Left ventricle myocardium superior (tissue), 1 donor: ENCODE measurements around the gene WDR86. TPM values are rescaled to one million over a fixed set of nuclear protein-coding genes. Genes with fewer than 3 reads are reported as not detected.

Experiments used
- ATAC-seq: fragments of 200-7000 bp; cut with Tn5 transposase; one replicate; pipeline ENCODE4 v1.9.1; 2020; ENCODE audit warnings: mild to moderate bottlenecking, moderate library complexity
- DNase-seq: peaks from one replicate; pipeline ENCODE4 v3.0.0-alpha.2; 2020
- intact Hi-C: fragments of 100-400 bp; cut with micrococcal nuclease; formaldehyde crosslinking; loops from one replicate; pipeline ENCODE4 v1.11.0; 2022
- total RNA-seq: library from RNA; stranded (reverse); fragmentation: NEBNext Ultra II Directional; extraction: Animal tissue kit (Norgen Biotek cat#: 25700); gene quantifications from one replicate; pipeline ENCODE4 v1.2.1, GENCODE V29; 2021
- donor health status: DM: no; HTN: yes; CAD: no; lungs with severe emphysema.

The WDR86 gene
- total RNA-seq, 1 donor from 2014 or later = 0.37 TPM

GRCh38 chr7:151430391-151431205 lies 20.8 kb upstream of the WDR86 start:
- no peak for DNase-seq
- intact Hi-C loops = no loop called here
- no peak for ATAC-seq

- DNase-seq (no peak), ATAC-seq (no peak)
- intact Hi-C loops = no loop called here
Measured at GRCh38 chr7:151429560-151430331, 19.9 kb upstream of the WDR86 start.

GRCh38 chr7:151429237-151429559 lies 19.4 kb upstream of the WDR86 start:
- no peak for DNase-seq

GRCh38 chr7:151428378-151429236 lies 18.8 kb upstream of the WDR86 start:
- intact Hi-C loops = no loop called here
- ATAC-seq (no peak), DNase-seq (no peak)

More at GRCh38 chr7:151429237-151429559, 19.4 kb upstream of the WDR86 start:
- ATAC-seq = no peak
- intact Hi-C loops = no loop called here

GRCh38 chr7:151427705-151428377 lies 18.0 kb upstream of the WDR86 start:
- DNase-seq = no peak
- no peak for ATAC-seq
- intact Hi-C loops = no loop called here

GRCh38 chr7:151426904-151427704 lies 17.3 kb upstream of the WDR86 start:
- no peak for ATAC-seq
- intact Hi-C loops = no loop called here
- no peak for DNase-seq

GRCh38 chr7:151426441-151426903 lies 16.6 kb upstream of the WDR86 start:
- peak; percentile 79 for DNase-seq
- intact Hi-C loops = no loop called here
- ATAC-seq = peak; percentile 71

- ATAC-seq (peak; percentile 77), DNase-seq (no peak)
- intact Hi-C loops = no loop called here
Measured at GRCh38 chr7:151425670-151426440, 16.0 kb upstream of the WDR86 start.

GRCh38 chr7:151424799-151425198 lies 15.0 kb upstream of the WDR86 start:
- no peak for ATAC-seq
- no peak for DNase-seq
- intact Hi-C loops = no loop called here

GRCh38 chr7:151423936-151424335 lies 14.1 kb upstream of the WDR86 start:
- intact Hi-C loops = no loop called here
- ATAC-seq (no peak), DNase-seq (no peak)

GRCh38 chr7:151423226-151423625 lies 13.4 kb upstream of the WDR86 start:
- no peak for DNase-seq
- ATAC-seq = no peak
- intact Hi-C loops = no loop called here

- no peak for ATAC-seq
- DNase-seq = no peak
- intact Hi-C loops = no loop called here
Measured at GRCh38 chr7:151422212-151422611, 12.4 kb upstream of the WDR86 start.

GRCh38 chr7:151420144-151420543 lies 10.3 kb upstream of the WDR86 start:
- ATAC-seq (no peak), DNase-seq (no peak)
- intact Hi-C loops = no loop called here

- DNase-seq (no peak), ATAC-seq (peak; percentile 30)
- intact Hi-C loops = no loop called here
Measured at GRCh38 chr7:151416941-151417315, 7.1 kb upstream of the WDR86 start.

- ATAC-seq = no peak
Measured at GRCh38 chr7:151416112-151416940, 6.5 kb upstream of the WDR86 start.

GRCh38 chr7:151415375-151416105 lies 5.7 kb upstream of the WDR86 start:
- ATAC-seq = no peak
- no peak for DNase-seq

More at GRCh38 chr7:151416112-151416940, 6.5 kb upstream of the WDR86 start:
- no peak for DNase-seq
- intact Hi-C loops = no loop called here

More at GRCh38 chr7:151415375-151416105, 5.7 kb upstream of the WDR86 start:
- intact Hi-C loops = no loop called here
